ENCODE results near the gene CLTB. TPM values are rescaled to one million over a fixed set of nuclear protein-coding genes. Genes with fewer than 3 reads are reported as not detected.

The CLTB gene
- total and polyA plus RNA-seq, 2 of the 13 experiments (the other 11 are each of a cell fraction or from before 2014, with no cell fraction given): 23.3 to 33.8 TPM

- TF ChIP-seq, protein P1, sequence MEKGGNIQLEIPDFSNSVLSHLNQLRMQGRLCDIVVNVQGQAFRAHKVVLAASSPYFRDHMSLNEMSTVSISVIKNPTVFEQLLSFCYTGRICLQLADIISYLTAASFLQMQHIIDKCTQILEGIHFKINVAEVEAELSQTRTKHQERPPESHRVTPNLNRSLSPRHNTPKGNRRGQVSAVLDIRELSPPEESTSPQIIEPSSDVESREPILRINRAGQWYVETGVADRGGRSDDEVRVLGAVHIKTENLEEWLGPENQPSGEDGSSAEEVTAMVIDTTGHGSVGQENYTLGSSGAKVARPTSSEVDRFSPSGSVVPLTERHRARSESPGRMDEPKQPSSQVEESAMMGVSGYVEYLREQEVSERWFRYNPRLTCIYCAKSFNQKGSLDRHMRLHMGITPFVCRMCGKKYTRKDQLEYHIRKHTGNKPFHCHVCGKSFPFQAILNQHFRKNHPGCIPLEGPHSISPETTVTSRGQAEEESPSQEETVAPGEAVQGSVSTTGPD (CRISPR knock-in tag; IDR thresholded peaks at IDR 0.05): no peak
- TF ChIP-seq CCAR2 (optimal IDR thresholded peaks at IDR 0.05; ENCODE audit: low read depth, low read length) (no peak), NRL (CRISPR knock-in tag; IDR thresholded peaks at IDR 0.05; ENCODE audit: borderline replicate concordance) (no peak; the same call in 1 of the 2 replicates), KDM6A (CRISPR knock-in tag; IDR thresholded peaks at IDR 0.05; ENCODE audit: low read depth) (no peak), ZNF383 (CRISPR knock-in tag; IDR thresholded peaks at IDR 0.05; ENCODE audit: borderline replicate concordance) (no peak), ZNF781 (CRISPR knock-in tag; IDR thresholded peaks at IDR 0.05; ENCODE audit: borderline replicate concordance, not compliant biosample characterization) (no peak), ZNF333 (CRISPR knock-in tag; IDR thresholded peaks at IDR 0.05; ENCODE audit: borderline replicate concordance) (peak; percentile 68; the same call in 1 of the 2 replicates), ZC3H4 (CRISPR knock-in tag; IDR thresholded peaks at IDR 0.05; ENCODE audit: borderline replicate concordance) (no peak), ASH2L (IDR thresholded peaks at IDR 0.05; ENCODE audit: insufficient read length, low read depth, low read length) (peak; percentile 86), HOXA9 (CRISPR knock-in tag; IDR thresholded peaks at IDR 0.05; ENCODE audit: borderline replicate concordance) (no peak), HOXA3 (CRISPR knock-in tag; IDR thresholded peaks at IDR 0.05) (peak; percentile 92), FIP1L1 (IDR thresholded peaks at IDR 0.05; ENCODE audit: borderline replicate concordance, insufficient read depth, low read depth, low read length) (no peak), SPEN (CRISPR knock-in tag; IDR thresholded peaks at IDR 0.05; ENCODE audit: low read depth) (peak; percentile 65), PLRG1 (conservative IDR thresholded peaks at IDR 0.05) (no peak), ZNF33B (CRISPR knock-in tag; IDR thresholded peaks at IDR 0.05) (no peak), MAF1 (CRISPR knock-in tag; IDR thresholded peaks at IDR 0.05; ENCODE audit: borderline replicate concordance) (no peak), FOXO4 (CRISPR knock-in tag; conservative IDR thresholded peaks at IDR 0.05) (no peak), ZBTB33 (CRISPR knock-in tag; IDR thresholded peaks at IDR 0.05) (peak; percentile 62; the same call in 1 of the 2 replicates), KDM2A (CRISPR knock-in tag; IDR thresholded peaks at IDR 0.05; ENCODE audit: borderline replicate concordance, low read depth) (peak; percentile 42; the same call in 1 of the 2 replicates), ZNF629 (CRISPR knock-in tag; conservative IDR thresholded peaks at IDR 0.05) (no peak), PAF1 (CRISPR knock-in tag; IDR thresholded peaks at IDR 0.05) (no peak), HNF4A (CRISPR knock-in tag; IDR thresholded peaks at IDR 0.05) (no peak), FOSL2 (CRISPR knock-in tag; IDR thresholded peaks at IDR 0.05) (peak; percentile 49)
- TF ChIP-seq, protein P2, sequence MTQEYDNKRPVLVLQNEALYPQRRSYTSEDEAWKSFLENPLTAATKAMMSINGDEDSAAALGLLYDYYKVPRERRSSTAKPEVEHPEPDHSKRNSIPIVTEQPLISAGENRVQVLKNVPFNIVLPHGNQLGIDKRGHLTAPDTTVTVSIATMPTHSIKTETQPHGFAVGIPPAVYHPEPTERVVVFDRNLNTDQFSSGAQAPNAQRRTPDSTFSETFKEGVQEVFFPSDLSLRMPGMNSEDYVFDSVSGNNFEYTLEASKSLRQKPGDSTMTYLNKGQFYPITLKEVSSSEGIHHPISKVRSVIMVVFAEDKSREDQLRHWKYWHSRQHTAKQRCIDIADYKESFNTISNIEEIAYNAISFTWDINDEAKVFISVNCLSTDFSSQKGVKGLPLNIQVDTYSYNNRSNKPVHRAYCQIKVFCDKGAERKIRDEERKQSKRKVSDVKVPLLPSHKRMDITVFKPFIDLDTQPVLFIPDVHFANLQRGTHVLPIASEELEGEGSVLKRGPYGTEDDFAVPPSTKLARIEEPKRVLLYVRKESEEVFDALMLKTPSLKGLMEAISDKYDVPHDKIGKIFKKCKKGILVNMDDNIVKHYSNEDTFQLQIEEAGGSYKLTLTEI (CRISPR knock-in tag; conservative IDR thresholded peaks at IDR 0.05): no peak
Observed at GRCh38 chr5:176447978-176448608, 31.8 kb upstream of the CLTB start, which contains the start of gene FAF2 (continued).

Measured in HepG2 (cell line).